HepG2 (cell line): ENCODE data around the gene HSCB. TPM values are rescaled to one million over a fixed set of nuclear protein-coding genes. Genes with fewer than 3 reads are reported as not detected.

Source experiments
- ADNP ChIP-seq: sonication (generic); formaldehyde crosslinking; IDR thresholded peaks from 2 replicates; pipeline ENCODE4 v1.4.0; 2020; ENCODE audit warnings: missing genetic modification reagents
- FOXK1 ChIP-seq: sonication (generic); formaldehyde crosslinking; IDR thresholded peaks from 2 replicates; pipeline ENCODE4 v1.4.0; 2020; ENCODE audit warnings: low read depth, missing genetic modification reagents, borderline replicate concordance
- KDM5A ChIP-seq: fragments of 200-600 bp; sonication (generic); IDR thresholded peaks from 2 replicates; pipeline ENCODE4 v1.7.0; 2018; ENCODE audit warnings: antibody characterized with exemption, mild to moderate bottlenecking, low read length, borderline replicate concordance
- PRMT3 ChIP-seq: sonication (generic); formaldehyde crosslinking; IDR thresholded peaks from 2 replicates; pipeline ENCODE4 v1.8.1; 2022; ENCODE audit warnings: low read depth, mild to moderate bottlenecking, moderate library complexity, missing genetic modification reagents, borderline replicate concordance
- RFXANK ChIP-seq: IDR thresholded peaks from 2 replicates; pipeline ENCODE4 v1.6.1; 2016
- SALL2 ChIP-seq: sonication (generic); formaldehyde crosslinking; IDR thresholded peaks from 2 replicates; pipeline ENCODE4 v1.8.1; 2023; ENCODE audit warnings: mild to moderate bottlenecking, missing genetic modification reagents, inconsistent platforms
- SAP130 ChIP-seq: IDR thresholded peaks from 2 replicates; pipeline ENCODE4 v1.6.1; 2016; ENCODE audit warnings: low read depth
- SOX5 ChIP-seq: IDR thresholded peaks from 2 replicates; pipeline ENCODE4 v1.6.1; 2016; ENCODE audit warnings: borderline replicate concordance
- ZFP62 ChIP-seq: sonication (generic); formaldehyde crosslinking; IDR thresholded peaks from 2 replicates; pipeline ENCODE4 v1.4.0; 2020; ENCODE audit warnings: missing genetic modification reagents
- ZNF143 ChIP-seq: sonication (generic); formaldehyde crosslinking; IDR thresholded peaks from 2 replicates; pipeline ENCODE4 v1.4.0; 2020; ENCODE audit warnings: missing genetic modification reagents
- ZNF614 ChIP-seq: IDR thresholded peaks from 2 replicates; pipeline ENCODE4 v1.6.1; 2018; ENCODE audit warnings: missing biosample characterization, missing genetic modification reagents, inconsistent platforms, borderline replicate concordance
- ZNF772 ChIP-seq: sonication (generic); formaldehyde crosslinking; IDR thresholded peaks from 2 replicates; pipeline ENCODE4 v1.5.0; 2020; ENCODE audit warnings: mild to moderate bottlenecking, missing genetic modification reagents
- polyA plus RNA-seq, 8 experiments: library from polyadenylated mRNA; depleted of rRNA in 3 of 8; stranded (reverse) in 7 of 8; unstranded in 1 of 8; fragments of >200 nt; fragmentation: Illumina TruSeq in 4 of 8; extraction: Trizol in 4 of 8; gene quantifications; 2 replicates each; pipeline versions ENCODE4 v1.2.1 to v1.2.3, GENCODE V29; 2011 to 2016; ENCODE audit warnings: low read depth in 4 of 8, missing spikeins in 1 of 8, mixed read lengths in 1 of 8; ENCODE audit not compliant: insufficient read depth in 1 of 8
- total RNA-seq, 5 experiments: library from RNA; depleted of rRNA; stranded (reverse); fragments of >200 nt; fragmentation: Illumina TruSeq; extraction: Trizol; gene quantifications; 2 replicates each; pipeline ENCODE4 v1.2.3, GENCODE V29; 2016; ENCODE audit warnings: low read depth in 1 of 5
- TF ChIP-seq, protein P1 (sequence below), 2 experiments: fragments of 450-650 bp in 1 of 2; sonication (generic) in 1 of 2; formaldehyde crosslinking in 1 of 2; IDR thresholded peaks; 2 replicates each; pipeline versions ENCODE4 v1.6.1 to v1.8.0; 2016 to 2022; ENCODE audit warnings: antibody characterized with exemption in 1 of 2, mild to moderate bottlenecking in 1 of 2, missing genetic modification reagents in 1 of 2
- TF ChIP-seq, protein P2 (sequence below): sonication (generic); formaldehyde crosslinking; IDR thresholded peaks from 2 replicates; pipeline ENCODE4 v1.4.0; 2020; ENCODE audit warnings: missing genetic modification reagents
- TF ChIP-seq, protein P3 (sequence below): sonication (generic); formaldehyde crosslinking; IDR thresholded peaks from 2 replicates; pipeline ENCODE4 v1.4.0; 2020; ENCODE audit warnings: missing genetic modification reagents

HSCB gene
- total and polyA plus RNA-seq, 2 of the 13 experiments (the other 11 are each of a cell fraction or from before 2014, with no cell fraction given) = 15.4 to 20.9 TPM

DNA sequence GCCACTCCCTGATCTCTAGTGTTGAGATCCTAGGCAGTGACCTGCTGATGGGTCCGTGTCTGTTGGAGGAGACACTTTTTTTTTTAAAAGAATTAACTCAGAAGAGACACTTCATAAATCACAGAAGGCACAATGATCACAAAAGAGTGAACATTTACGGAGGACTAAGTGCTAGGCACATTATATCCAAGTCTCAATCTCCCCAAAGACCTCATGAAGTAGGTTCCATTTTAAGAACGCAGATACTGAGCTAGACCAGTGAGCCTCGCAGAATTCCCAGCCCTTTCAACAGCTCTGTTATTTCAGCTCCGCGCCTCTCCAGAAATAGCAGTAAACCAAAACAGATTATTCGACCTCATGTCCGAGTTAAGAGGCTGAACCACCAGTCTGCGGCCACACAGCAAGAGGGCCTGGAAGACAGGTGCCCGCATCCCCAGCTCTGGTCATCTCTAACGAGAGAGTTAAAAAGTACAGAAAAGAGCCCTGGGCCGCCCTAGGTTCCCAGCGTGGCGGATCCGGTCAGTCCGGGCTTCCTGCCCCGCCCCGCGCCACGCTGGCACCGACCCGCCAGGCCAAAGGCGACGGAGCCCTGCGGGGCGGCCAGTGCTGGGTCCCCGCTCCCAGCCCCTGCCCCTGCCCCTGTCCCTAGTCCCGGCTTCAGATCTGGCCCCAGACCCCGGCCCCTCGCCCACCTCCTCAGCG, 57.9 kb downstream of the HSCB start (continued):
- peak; percentile 28; the same call in 1 of the 2 replicates for TF ChIP-seq PRMT3
- TF ChIP-seq SAP130 (CRISPR knock-in tag) = no peak
- no peak for TF ChIP-seq SALL2 (CRISPR knock-in tag)
- TF ChIP-seq, protein P1, sequence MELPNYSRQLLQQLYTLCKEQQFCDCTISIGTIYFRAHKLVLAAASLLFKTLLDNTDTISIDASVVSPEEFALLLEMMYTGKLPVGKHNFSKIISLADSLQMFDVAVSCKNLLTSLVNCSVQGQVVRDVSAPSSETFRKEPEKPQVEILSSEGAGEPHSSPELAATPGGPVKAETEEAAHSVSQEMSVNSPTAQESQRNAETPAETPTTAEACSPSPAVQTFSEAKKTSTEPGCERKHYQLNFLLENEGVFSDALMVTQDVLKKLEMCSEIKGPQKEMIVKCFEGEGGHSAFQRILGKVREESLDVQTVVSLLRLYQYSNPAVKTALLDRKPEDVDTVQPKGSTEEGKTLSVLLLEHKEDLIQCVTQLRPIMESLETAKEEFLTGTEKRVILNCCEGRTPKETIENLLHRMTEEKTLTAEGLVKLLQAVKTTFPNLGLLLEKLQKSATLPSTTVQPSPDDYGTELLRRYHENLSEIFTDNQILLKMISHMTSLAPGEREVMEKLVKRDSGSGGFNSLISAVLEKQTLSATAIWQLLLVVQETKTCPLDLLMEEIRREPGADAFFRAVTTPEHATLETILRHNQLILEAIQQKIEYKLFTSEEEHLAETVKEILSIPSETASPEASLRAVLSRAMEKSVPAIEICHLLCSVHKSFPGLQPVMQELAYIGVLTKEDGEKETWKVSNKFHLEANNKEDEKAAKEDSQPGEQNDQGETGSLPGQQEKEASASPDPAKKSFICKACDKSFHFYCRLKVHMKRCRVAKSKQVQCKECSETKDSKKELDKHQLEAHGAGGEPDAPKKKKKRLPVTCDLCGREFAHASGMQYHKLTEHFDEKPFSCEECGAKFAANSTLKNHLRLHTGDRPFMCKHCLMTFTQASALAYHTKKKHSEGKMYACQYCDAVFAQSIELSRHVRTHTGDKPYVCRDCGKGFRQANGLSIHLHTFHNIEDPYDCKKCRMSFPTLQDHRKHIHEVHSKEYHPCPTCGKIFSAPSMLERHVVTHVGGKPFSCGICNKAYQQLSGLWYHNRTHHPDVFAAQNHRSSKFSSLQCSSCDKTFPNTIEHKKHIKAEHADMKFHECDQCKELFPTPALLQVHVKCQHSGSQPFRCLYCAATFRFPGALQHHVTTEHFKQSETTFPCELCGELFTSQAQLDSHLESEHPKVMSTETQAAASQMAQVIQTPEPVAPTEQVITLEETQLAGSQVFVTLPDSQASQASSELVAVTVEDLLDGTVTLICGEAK (IDR thresholded peaks at IDR 0.05) = no peak
- TF ChIP-seq, protein P1 (CRISPR knock-in tag; IDR thresholded peaks at IDR 0.05) = no peak
- TF ChIP-seq ZNF614 = no peak
- TF ChIP-seq ZFP62 (CRISPR knock-in tag) = no peak
- TF ChIP-seq ZNF772 (CRISPR knock-in tag) = 0 out of 2 replicates have a peak, but pooled peaks have one; percentile 19
- TF ChIP-seq ZNF143 (CRISPR knock-in tag) = no peak
- peak; percentile 49 for TF ChIP-seq KDM5A
- TF ChIP-seq, protein P2, sequence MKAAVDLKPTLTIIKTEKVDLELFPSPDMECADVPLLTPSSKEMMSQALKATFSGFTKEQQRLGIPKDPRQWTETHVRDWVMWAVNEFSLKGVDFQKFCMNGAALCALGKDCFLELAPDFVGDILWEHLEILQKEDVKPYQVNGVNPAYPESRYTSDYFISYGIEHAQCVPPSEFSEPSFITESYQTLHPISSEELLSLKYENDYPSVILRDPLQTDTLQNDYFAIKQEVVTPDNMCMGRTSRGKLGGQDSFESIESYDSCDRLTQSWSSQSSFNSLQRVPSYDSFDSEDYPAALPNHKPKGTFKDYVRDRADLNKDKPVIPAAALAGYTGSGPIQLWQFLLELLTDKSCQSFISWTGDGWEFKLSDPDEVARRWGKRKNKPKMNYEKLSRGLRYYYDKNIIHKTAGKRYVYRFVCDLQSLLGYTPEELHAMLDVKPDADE = 0 out of 2 replicates have a peak, but pooled peaks have one; percentile 3
- TF ChIP-seq ADNP (CRISPR knock-in tag) = no peak
- TF ChIP-seq RFXANK (CRISPR knock-in tag) = no peak
- TF ChIP-seq, protein P3, sequence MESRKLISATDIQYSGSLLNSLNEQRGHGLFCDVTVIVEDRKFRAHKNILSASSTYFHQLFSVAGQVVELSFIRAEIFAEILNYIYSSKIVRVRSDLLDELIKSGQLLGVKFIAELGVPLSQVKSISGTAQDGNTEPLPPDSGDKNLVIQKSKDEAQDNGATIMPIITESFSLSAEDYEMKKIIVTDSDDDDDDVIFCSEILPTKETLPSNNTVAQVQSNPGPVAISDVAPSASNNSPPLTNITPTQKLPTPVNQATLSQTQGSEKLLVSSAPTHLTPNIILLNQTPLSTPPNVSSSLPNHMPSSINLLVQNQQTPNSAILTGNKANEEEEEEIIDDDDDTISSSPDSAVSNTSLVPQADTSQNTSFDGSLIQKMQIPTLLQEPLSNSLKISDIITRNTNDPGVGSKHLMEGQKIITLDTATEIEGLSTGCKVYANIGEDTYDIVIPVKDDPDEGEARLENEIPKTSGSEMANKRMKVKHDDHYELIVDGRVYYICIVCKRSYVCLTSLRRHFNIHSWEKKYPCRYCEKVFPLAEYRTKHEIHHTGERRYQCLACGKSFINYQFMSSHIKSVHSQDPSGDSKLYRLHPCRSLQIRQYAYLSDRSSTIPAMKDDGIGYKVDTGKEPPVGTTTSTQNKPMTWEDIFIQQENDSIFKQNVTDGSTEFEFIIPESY (CRISPR knock-in tag) = no peak
- no peak for TF ChIP-seq SOX5 (CRISPR knock-in tag)
- TF ChIP-seq FOXK1 = peak; percentile 4; the same call in 1 of the 2 replicates
